Panc1 (cell line): Measurements from ENCODE around the gene SLC35F4.

Experiments
- POLR2AphosphoS5 ChIP-seq: IDR thresholded peaks from 2 replicates; pipeline ENCODE4 v1.6.1; 2012; ENCODE audit warnings: mild to moderate bottlenecking, low read depth, low read length, moderate library complexity
- SIN3A ChIP-seq: IDR thresholded peaks from 2 replicates; pipeline ENCODE4 v1.6.1; 2012; ENCODE audit warnings: low read depth, mild to moderate bottlenecking, low read length, moderate library complexity, borderline replicate concordance; ENCODE audit not compliant: insufficient read depth
- TF ChIP-seq, protein P1 (sequence below): fragments of 450-650 bp; IDR thresholded peaks from 2 replicates; pipeline ENCODE4 v1.5.1; 2017; ENCODE audit warnings: mild to moderate bottlenecking
- TF ChIP-seq, protein P2 (sequence below), 2 experiments: IDR thresholded peaks; 2 replicates each; pipeline ENCODE4 v1.6.1; 2011 to 2012; ENCODE audit warnings: low read depth in 2 of 2, control low read depth in 1 of 2, low read length in 1 of 2, mild to moderate bottlenecking in 1 of 2, moderate library complexity in 1 of 2; ENCODE audit not compliant: insufficient read depth in 1 of 2

DNA sequence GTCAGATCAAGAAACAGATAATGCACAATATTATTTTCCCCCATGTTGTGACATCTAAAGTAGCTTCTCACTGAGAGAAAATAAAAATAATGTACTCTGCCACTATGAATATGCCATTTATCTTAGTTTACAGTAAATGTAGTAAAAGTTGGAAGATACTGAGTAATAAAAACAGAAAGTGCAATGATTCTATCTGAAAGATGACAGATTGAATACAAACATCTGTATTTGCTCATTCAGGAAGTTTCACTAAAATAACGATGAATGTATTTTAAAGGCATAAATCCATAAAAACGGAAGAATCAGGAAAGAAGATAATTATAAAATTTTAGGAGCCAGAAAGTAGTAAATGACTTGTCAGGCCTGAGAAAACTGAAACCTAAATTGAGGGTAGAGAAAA is 18.2 kb downstream of the SLC35F4 start:
- TF ChIP-seq, protein P1, sequence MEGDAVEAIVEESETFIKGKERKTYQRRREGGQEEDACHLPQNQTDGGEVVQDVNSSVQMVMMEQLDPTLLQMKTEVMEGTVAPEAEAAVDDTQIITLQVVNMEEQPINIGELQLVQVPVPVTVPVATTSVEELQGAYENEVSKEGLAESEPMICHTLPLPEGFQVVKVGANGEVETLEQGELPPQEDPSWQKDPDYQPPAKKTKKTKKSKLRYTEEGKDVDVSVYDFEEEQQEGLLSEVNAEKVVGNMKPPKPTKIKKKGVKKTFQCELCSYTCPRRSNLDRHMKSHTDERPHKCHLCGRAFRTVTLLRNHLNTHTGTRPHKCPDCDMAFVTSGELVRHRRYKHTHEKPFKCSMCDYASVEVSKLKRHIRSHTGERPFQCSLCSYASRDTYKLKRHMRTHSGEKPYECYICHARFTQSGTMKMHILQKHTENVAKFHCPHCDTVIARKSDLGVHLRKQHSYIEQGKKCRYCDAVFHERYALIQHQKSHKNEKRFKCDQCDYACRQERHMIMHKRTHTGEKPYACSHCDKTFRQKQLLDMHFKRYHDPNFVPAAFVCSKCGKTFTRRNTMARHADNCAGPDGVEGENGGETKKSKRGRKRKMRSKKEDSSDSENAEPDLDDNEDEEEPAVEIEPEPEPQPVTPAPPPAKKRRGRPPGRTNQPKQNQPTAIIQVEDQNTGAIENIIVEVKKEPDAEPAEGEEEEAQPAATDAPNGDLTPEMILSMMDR, result no peak
- TF ChIP-seq, protein P2, sequence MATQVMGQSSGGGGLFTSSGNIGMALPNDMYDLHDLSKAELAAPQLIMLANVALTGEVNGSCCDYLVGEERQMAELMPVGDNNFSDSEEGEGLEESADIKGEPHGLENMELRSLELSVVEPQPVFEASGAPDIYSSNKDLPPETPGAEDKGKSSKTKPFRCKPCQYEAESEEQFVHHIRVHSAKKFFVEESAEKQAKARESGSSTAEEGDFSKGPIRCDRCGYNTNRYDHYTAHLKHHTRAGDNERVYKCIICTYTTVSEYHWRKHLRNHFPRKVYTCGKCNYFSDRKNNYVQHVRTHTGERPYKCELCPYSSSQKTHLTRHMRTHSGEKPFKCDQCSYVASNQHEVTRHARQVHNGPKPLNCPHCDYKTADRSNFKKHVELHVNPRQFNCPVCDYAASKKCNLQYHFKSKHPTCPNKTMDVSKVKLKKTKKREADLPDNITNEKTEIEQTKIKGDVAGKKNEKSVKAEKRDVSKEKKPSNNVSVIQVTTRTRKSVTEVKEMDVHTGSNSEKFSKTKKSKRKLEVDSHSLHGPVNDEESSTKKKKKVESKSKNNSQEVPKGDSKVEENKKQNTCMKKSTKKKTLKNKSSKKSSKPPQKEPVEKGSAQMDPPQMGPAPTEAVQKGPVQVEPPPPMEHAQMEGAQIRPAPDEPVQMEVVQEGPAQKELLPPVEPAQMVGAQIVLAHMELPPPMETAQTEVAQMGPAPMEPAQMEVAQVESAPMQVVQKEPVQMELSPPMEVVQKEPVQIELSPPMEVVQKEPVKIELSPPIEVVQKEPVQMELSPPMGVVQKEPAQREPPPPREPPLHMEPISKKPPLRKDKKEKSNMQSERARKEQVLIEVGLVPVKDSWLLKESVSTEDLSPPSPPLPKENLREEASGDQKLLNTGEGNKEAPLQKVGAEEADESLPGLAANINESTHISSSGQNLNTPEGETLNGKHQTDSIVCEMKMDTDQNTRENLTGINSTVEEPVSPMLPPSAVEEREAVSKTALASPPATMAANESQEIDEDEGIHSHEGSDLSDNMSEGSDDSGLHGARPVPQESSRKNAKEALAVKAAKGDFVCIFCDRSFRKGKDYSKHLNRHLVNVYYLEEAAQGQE (IDR thresholded peaks at IDR 0.05; ENCODE audit: insufficient read depth in 1 of 2, low read depth in 2 of 2, low read length in 1 of 2), result no peak
- TF ChIP-seq SIN3A (no peak), POLR2AphosphoS5 (no peak)
